ENCODE data around the gene CCR7.

- TF ChIP-seq CTCF (IDR thresholded peaks at IDR 0.05) (no peak), ATF1 (CRISPR knock-in tag; IDR thresholded peaks at IDR 0.05) (no peak), IRF1 (CRISPR knock-in tag; IDR thresholded peaks at IDR 0.05) (no peak), TEAD1 (CRISPR knock-in tag; IDR thresholded peaks at IDR 0.05) (no peak), E2F1 (CRISPR knock-in tag; IDR thresholded peaks at IDR 0.05) (no peak), MAX (CRISPR knock-in tag; IDR thresholded peaks at IDR 0.05) (no peak), CREB1 (CRISPR knock-in tag; IDR thresholded peaks at IDR 0.05) (no peak), FOXJ3 (CRISPR knock-in tag; IDR thresholded peaks at IDR 0.05; ENCODE audit: borderline replicate concordance) (no peak), E2F4 (CRISPR knock-in tag; IDR thresholded peaks at IDR 0.05; ENCODE audit: borderline replicate concordance, low read depth) (no peak), USF2 (CRISPR knock-in tag; IDR thresholded peaks at IDR 0.05) (no peak), ZNF232 (CRISPR knock-in tag; IDR thresholded peaks at IDR 0.05) (no peak), NR2C2 (CRISPR knock-in tag; IDR thresholded peaks at IDR 0.05) (no peak), NFYB (CRISPR knock-in tag; conservative IDR thresholded peaks at IDR 0.05; ENCODE audit: low read depth) (no peak), FOXP1 (CRISPR knock-in tag; IDR thresholded peaks at IDR 0.05; ENCODE audit: borderline replicate concordance) (no peak)
These were observed 9.0 kb downstream of the CCR7 start for GRCh38 chr17:40556198-40556661.
